NOMO-1 treated with dmso at 0.1 percent for 144 hours (cell line): ENCODE results near the gene SLC25A51.

Source experiments
- DNase-seq: peaks from one replicate; lab custom pipeline; 2025; ENCODE audit not compliant: unreplicated experiment; lab: John Stamatoyannopoulos, UW

SLC25A51 gene

GRCh38 chr9:37903647-37904444, at the start of gene SLC25A51:
Gene SLC25A51 (minus strand): TSS chr9:37904127. CDS start chr9:37888550, 15,577 bp downstream.
- peak; percentile 18 for DNase-seq

DNA sequence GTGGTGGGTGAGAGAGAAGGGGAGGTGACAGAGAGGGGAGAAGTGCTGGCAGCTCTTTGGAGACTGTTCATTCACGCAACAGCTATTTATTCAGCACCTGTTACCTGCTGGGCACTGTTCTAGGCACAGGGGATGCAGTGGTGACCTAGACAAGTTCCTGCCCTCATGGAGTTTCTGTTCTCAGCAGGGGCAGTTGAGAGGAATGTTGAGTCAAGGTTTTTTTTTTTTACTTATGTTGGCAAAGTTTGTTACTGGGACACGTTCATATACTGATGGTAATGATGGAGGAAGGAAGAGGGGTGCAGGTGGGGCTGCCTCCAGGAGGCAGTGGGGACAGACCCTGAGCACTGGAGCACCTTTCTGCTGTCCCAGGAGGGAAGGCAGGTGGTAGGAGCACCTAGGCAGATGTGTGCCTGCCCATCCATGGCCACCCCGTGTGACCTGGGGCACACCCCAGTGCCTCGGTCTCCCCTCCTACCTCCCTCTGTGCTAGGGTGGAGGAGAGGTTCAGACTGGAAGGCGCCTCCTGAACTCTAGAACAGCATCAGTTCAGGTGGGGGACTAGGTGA, 49.4 kb upstream of the SLC25A51 start:
- no peak for DNase-seq

GRCh38 chr9:37952731-37953130, 48.8 kb upstream of the SLC25A51 start:
- DNase-seq, result no peak

DNA sequence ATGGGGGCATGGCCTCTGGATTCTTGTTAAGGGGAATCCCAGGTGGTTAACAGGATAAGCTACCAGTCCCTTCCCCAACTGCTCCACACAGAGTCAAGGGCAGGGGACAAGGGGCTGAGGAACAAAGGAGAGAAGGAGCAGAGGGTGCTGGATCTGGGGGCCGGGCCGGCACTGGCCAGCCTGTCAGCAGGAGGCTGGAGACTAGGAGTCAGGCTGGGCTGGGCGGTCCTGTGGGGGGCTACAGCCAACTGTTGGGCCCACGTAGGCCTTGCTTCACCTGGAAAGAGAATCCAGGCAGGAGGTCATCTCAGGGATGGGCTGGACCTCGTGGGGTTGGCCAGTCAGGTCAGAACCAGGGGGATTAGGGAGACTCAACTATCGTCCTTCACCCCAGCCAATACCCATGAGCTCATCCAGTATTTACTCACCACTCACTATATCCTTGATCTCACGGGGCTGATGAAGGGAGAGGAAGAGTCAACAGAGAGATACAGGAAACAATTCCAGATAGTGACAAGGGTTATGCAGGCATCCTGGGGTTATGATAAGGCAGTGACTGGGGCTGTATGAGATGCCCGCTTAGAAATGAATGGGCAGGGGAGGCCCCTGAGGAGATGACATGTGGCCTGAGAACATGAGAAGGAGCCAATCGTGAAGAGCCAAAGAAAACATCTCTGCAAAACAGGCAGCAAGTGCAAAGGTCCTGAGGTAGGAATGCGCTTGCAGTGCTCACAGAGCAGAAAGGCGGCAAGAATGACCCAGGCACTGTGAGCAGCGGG, 47.9 kb upstream of the SLC25A51 start:
- DNase-seq, result no peak

DNA sequence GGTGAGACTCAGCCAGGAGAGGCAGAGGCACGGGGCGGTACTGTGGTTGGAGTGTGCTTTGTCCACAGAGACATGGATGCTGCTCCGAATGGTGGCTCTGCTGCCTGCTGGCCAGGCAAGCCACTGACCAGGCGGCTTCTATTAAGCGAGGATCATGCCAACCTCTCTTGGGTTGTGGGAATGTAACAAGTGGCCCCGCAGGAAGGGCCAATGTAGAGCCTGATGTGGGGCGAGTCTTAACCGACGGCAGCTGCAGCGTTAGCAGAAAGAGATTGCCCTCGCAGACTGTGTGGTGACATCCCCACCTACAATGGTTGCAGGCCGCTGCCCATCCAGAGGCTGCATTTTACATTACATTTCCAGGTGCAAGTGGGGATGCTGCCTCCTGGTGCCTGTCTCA, 46.6 kb upstream of the SLC25A51 start:
- no peak for DNase-seq

- no peak for DNase-seq
Measured at GRCh38 chr9:37949576-37949975, 45.6 kb upstream of the SLC25A51 start.

DNA sequence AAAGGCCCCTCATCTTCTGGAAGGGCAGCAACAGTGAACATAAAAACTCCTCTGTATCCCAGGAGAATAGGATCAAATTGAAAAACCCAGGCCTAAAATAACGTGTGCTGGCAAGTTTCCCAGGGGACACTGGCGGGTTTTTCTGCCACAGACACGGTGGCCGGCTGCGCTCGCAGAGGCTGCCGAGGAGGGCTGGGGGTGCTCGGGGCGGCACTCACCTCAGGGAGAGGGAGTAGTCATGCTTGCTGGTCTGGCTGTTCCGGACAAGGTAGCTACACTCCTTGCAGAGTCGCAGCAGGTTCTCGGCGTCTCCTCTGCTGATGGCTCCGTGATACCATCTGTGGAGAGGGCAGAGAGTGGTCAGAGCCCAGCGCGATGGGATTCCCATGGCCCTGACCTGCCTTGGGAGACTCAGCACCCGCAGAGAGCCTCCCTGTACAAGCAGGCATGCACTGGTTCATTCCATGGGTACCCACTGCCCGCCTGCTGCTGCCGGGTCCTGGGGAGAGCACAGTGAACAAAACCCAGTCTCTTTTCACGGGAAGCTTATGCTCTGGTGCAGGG, 44.6 kb upstream of the SLC25A51 start:
- DNase-seq, result no peak

DNA sequence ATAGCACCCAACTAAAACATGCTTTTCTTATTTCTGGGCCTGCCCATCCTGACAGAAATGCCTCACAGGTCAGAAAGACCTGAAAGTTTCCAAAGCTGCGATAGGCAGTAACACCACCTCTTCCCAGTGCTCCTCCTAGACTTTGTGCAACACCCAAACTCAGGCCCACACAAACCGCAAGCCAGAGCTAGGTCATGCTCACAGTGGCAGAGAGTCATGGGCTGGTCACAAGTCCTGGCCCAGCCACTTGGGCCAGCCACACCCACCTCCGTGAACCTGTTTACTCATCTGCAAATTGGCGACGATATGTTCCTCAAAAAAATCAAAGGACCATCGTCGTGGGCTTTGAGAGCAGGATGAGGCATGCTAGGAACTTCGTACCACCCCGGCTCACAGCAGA, 44.0 kb upstream of the SLC25A51 start:
- no peak for DNase-seq

DNA sequence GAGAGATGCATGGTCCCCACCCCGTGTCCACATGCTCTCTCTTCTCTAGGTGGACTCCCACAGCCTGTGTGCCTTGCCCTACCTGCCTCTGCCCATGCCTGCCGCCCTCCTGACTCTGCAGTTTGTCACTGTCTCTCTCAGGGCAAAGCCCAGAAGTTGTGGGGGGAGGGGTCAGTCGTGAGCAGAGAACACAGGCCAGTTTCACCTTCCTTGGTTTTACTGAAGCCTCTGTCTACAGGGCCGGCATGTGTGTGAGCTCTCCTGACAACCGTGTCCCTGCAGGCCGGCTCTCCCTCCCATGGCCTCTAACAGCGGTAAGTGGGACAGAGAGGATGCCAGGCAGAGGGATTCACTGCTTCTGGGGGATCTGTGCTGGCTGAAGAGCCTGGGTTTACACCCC, 43.5 kb upstream of the SLC25A51 start:
- no peak for DNase-seq

DNA sequence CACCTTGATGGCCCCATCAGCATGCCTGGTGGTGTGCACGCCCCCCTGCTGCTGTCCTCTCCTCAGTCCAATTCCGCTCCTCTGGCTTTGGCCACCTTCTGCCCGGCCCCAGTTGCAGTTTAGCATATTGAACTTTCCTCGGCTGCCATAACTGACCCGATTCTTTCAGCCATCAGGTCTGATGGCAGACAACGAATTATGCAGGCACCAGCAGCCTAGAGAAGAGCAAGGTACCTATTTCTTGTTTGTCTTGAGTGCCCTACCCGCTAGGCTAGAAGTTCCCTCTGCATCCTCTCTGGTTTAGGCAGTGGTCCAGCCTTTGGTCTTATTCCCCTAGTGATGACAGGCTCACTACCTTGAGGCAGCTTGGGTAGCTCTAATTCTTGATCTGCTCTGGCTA, 43.0 kb upstream of the SLC25A51 start:
- no peak for DNase-seq

- no peak for DNase-seq
Measured at GRCh38 chr9:37946041-37946440, 42.1 kb upstream of the SLC25A51 start.

GRCh38 chr9:37944671-37945481, 40.9 kb upstream of the SLC25A51 start:
- DNase-seq, result no peak

DNA sequence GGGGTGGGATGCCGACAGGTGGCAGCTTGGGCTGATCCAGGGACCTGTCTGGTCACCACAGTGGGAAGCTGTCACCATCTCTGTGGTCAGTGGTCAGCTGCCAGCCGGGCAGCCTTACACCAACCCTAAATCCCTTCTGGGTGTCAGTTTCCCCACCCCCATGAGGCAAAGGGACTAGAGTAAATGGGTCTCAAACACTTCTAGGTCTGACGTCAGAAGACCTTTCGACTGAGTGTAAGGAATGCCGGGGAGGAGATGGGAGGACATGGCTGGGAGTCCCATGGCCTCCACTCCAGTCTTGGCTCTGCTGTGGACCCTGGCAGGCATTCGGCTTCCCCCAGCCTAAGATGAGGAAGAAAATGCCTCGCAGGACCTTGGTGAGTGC, 40.3 kb upstream of the SLC25A51 start:
- no peak for DNase-seq

GRCh38 chr9:37943345-37944265, 39.7 kb upstream of the SLC25A51 start:
- DNase-seq, result no peak

DNA sequence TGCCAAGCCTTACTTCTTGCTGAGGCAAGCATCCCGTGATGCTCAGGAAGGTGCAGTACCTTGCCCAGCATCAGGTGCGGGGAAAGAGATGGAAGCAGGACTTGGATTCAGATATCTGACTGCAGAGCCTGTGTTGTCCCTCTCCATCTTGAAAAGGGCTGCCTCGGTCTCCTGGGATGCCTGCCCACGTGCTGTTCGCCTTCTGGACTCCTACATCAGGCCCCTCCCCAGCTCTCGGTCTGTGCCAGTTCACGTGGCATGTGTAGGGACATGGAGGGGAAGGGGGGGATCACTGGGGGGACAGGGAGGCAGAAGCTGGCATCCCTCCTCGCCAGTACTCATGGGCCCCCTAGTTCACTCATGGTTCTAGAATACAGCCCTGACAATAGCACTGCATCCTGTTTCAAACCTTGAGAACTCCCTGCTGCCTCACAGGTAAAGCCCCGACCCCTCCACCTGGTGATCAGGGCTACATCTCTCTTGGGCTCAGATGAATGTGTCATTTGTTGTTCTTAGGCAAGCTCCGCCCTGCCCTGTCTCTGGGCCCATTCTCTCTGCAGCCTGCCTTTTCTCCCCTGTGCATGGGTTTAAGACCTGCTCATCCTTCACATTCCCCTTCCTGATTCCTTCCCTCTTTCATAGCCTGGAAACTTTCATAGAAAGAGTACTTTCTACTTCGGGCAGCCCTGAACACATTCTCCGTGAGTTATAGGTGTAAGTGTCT, 38.9 kb upstream of the SLC25A51 start:
- DNase-seq, result no peak

GRCh38 chr9:37941253-37941652, 37.3 kb upstream of the SLC25A51 start:
- DNase-seq, result no peak

GRCh38 chr9:37939575-37940095, 35.7 kb upstream of the SLC25A51 start:
- DNase-seq, result no peak

DNA sequence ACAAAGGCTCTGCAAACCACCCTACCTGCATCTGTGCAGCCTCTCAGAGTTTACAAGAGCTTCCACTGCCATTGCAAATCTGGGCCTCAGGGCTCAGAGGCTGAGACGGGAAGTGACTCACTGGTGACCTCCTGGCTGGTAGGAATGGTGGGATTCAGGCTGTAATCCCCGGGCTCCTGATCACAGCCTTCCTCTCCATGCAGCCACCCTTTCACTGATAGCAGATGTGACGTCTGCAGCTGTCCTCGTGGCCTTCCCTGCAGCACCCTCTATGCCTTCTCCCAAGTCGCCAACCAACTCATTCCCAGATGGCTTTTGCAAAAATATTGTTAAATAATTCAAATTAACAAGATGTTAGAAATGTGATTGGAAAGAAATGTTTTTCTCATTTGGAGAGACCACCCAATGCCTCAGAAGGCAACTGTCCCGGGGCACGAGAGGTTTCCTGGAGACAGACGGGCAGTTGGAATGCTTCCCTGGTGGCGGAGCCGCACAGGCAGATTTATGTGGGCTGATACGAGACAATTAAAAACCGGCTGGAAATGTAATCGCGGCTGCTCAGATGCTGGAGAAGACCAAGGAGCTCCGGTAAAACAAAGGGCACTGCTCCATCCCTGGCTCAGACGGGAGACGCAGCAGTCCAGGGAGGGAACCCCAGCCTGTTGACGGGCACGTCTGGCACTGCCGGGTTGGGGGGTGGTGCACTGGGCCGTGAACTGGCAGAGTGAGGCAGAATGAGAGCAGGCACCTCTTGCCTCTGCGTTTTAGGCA, 34.4 kb upstream of the SLC25A51 start:
- DNase-seq, result no peak
